Mucosa of descending colon (tissue), 3 donors: ENCODE measurements around the gene FCN3. TPM values are rescaled to one million over a fixed set of nuclear protein-coding genes. Genes with fewer than 3 reads are reported as not detected.

Source experiments
- ATAC-seq: fragments of 200-7000 bp; cut with Tn5 transposase; one replicate; pipeline ENCODE4 v1.9.1; 2020; ENCODE audit warnings: mild to moderate bottlenecking, moderate library complexity
- DNase-seq, 3 donors: peaks; one replicate each; pipeline ENCODE4 v3.0.0-alpha.2; 2020
- H3K36me3 ChIP-seq: fragments of 200-600 bp; one replicate; pipeline ENCODE4 v1.8.0; 2021; ENCODE audit warnings: low read depth, mild to moderate bottlenecking
- H3K4me1 ChIP-seq: fragments of 200-600 bp; one replicate; pipeline ENCODE4 v1.8.0; 2021; ENCODE audit warnings: low read depth, mild to moderate bottlenecking
- H3K4me3 ChIP-seq: fragments of 200-600 bp; one replicate; pipeline ENCODE4 v1.8.0; 2021; ENCODE audit warnings: mild to moderate bottlenecking
- H3K9me3 ChIP-seq: fragments of 200-600 bp; one replicate; pipeline ENCODE4 v1.8.0; 2021; ENCODE audit warnings: mild to moderate bottlenecking
- CTCF ChIP-seq: fragments of 200-600 bp; IDR thresholded peaks from one replicate; pipeline ENCODE4 v1.8.0; 2022; ENCODE audit warnings: antibody characterized with exemption, mild to moderate bottlenecking
- intact Hi-C, 2 donors: fragments of 100-400 bp; cut with DNase I in 1 of 2; cut with micrococcal nuclease in 1 of 2; formaldehyde crosslinking; loops; one replicate each; pipeline versions ENCODE4 v1.11.0 to v1.11.1; 2022; cut with DNase I, micrococcal nuclease
- total RNA-seq, 3 donors: library from RNA; stranded (reverse); fragmentation: NEBNext Ultra II Directional in 2 of 3; extraction: Animal tissue kit (Norgen Biotek cat#: 25700) in 2 of 3; gene quantifications; one replicate each; pipeline versions ENCODE4 v1.2.1 to v1.2.4, GENCODE V29; 2021 to 2023
- donor health status: DM: no; HTN: no; CAD: no; lungs with moderate emphysema.
- donor health status: DM: no; HTN: no; CAD: no.
- donor health status: DM: no; HTN: yes; CAD: no.

The FCN3 gene
- total RNA-seq, 3 donors from 2014 or later, result 0.60 to 0.79 TPM; not detected in 1

- no peak overlapping the region for H3K4me3 ChIP-seq
- DNase-seq, result peak; percentile 68 to 84 (median 81)
- no peaks in the 10 kb centered on the region for H3K9me3 ChIP-seq
- no peak for TF ChIP-seq CTCF
- peaks cover 27% of the 10 kb centered on the region for H3K4me1 ChIP-seq
- intact Hi-C loops, result no loop called here
- no peaks in the 10 kb centered on the region for H3K36me3 ChIP-seq
- peak; percentile 87 for ATAC-seq
Observed at GRCh38 chr1:27349784-27350662, 24.6 kb downstream of the FCN3 start.

- H3K4me1 ChIP-seq, result peaks cover 27% of the 10 kb centered on the region
- TF ChIP-seq CTCF, result no peak
- no peak overlapping the region for H3K4me3 ChIP-seq
- ATAC-seq (peak; percentile 88), DNase-seq (peak; percentile 73 to 83 (median 81))
- intact Hi-C loops, result no loop called here
- H3K9me3 ChIP-seq, result no peaks in the 10 kb centered on the region
- H3K36me3 ChIP-seq, result no peaks in the 10 kb centered on the region
Observed at GRCh38 chr1:27348861-27349783, 25.5 kb downstream of the FCN3 start.

GRCh38 chr1:27346991-27347624 lies 27.5 kb downstream of the FCN3 start:
- ATAC-seq, result no peak
- intact Hi-C loops, result no loop called here
- Histone ChIP-seq H3K9me3 (no peaks in the 10 kb centered on the region), H3K36me3 (no peaks in the 10 kb centered on the region), H3K4me1 (peaks cover 27% of the 10 kb centered on the region), H3K4me3 (no peak overlapping the region)
- TF ChIP-seq CTCF, result no peak
- peak in 1 of 3 donors; percentile 50 for DNase-seq

GRCh38 chr1:27346357-27346756 lies 28.3 kb downstream of the FCN3 start:
- H3K9me3 ChIP-seq, result no peaks in the 10 kb centered on the region
- no peaks in the 10 kb centered on the region for H3K36me3 ChIP-seq
- no peak for DNase-seq
- ATAC-seq, result no peak
- H3K4me1 ChIP-seq, result peaks cover 30% of the 10 kb centered on the region
- intact Hi-C loops, result no loop called here
- no peak overlapping the region for H3K4me3 ChIP-seq
- no peak for TF ChIP-seq CTCF

- DNase-seq (no peak), ATAC-seq (no peak)
- H3K36me3 ChIP-seq, result no peaks in the 10 kb centered on the region
- H3K4me1 ChIP-seq, result peaks cover 23% of the 10 kb centered on the region
- no peak for TF ChIP-seq CTCF
- no peaks in the 10 kb centered on the region for H3K9me3 ChIP-seq
- intact Hi-C loops, result no loop called here
- H3K4me3 ChIP-seq, result no peak overlapping the region
Observed at GRCh38 chr1:27345272-27345671, 29.4 kb downstream of the FCN3 start.
